ENCODE results near the gene KLK5.

Gene KLK5

DNA sequence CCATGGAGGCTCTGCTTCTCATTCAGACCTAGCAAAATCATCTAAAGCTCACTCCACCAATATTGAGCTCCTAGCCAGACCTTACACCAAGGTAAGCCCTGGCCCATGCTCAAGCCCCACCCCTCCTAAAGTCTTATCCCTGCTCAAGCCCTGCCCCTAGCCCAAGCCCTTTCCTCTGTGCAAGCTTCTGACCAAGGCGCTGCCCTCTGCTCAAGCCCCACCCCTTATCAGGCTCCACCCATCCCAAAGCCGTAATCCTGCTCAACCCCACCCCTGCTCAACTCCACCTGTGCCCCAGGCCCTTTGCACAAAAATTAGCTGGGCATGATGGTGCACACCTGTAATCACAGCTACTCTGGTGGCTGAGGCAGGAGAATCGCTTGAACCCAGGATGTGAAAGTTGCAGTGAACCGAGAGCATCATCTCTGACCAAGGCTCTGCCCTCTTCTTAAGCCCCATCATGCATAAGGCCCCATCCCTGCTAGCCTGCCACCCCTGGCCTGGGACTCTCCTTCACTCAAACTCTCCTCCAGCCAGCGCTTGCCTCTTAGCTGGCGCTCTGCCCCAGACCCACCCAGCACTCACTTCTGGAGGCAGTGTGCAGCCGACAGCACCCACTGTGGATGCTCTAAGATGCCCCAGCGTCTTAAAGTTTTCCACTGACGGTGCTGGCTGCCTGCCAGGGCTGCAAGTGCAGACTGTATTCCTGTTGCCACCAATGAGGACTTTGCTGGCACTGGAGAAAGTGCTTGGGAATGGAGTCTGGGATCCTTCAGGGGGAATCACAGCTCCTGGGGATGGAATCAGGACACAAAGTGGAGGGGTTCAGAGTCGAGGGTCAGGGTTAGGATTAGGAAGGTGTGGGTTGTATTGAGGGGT is 58.1 kb downstream of the KLK5 start:
- Histone ChIP-seq H3K27me3 (ENCODE audit: control insufficient read depth, insufficient read depth, low read length) (no peaks in the 10 kb centered on the region), H3K4me1 (ENCODE audit: control insufficient read depth, insufficient read depth, low read length) (no peaks in the 10 kb centered on the region), H3K9ac (ENCODE audit: low read length) (no peak overlapping the region), H3K36me3 (ENCODE audit: control insufficient read depth, insufficient read depth, low read length) (no peaks in the 10 kb centered on the region), H3K4me3 (ENCODE audit: low read length) (no peak overlapping the region), H3K27ac (ENCODE audit: low read depth, low read length) (no peak overlapping the region)
